WTC11 (cell line): ENCODE measurements around the gene BZW2. TPM values are rescaled to one million over a fixed set of nuclear protein-coding genes. Genes with fewer than 3 reads are reported as not detected.

Experiments used
- ATAC-seq: fragments of 200-7000 bp; cut with Tn5 transposase; 2 replicates; pipeline ENCODE4 v1.10.0; 2021; ENCODE audit warnings: mild to moderate bottlenecking, moderate library complexity
- CTCF ChIA-PET: fragments of 300-600 bp; sonication (Branson Sonifier 250); formaldehyde crosslinking; loops from one replicate; lab custom pipeline; 2021; ENCODE audit warnings: antibody characterized with exemption; lab: Charles Lee
- POLR2A ChIA-PET: fragments of 350-600 bp; sonication (Branson Sonifier 250); formaldehyde crosslinking; loops from one replicate; lab custom pipeline; 2021; ENCODE audit warnings: antibody characterized with exemption; lab: Charles Lee
- DNase-seq: peaks from one replicate; pipeline ENCODE4 v3.0.0; 2021; ENCODE audit warnings: low spot score
- H3K27ac Mint-ChIP-seq: 2 replicates; pipeline ENCODE4 v1.8.0; 2021; ENCODE audit warnings: mixed read lengths
- H3K27me3 Mint-ChIP-seq: 2 replicates; pipeline ENCODE4 v1.8.0; 2021; ENCODE audit warnings: low read depth, mild to moderate bottlenecking, moderate library complexity, mixed read lengths
- H3K36me3 Mint-ChIP-seq: 2 replicates; pipeline ENCODE4 v1.8.0; 2021; ENCODE audit warnings: mixed read lengths
- H3K4me1 Mint-ChIP-seq: 2 replicates; pipeline ENCODE4 v1.8.0; 2022; ENCODE audit warnings: mixed read lengths
- H3K4me3 Mint-ChIP-seq: 2 replicates; pipeline ENCODE4 v1.8.0; 2021; ENCODE audit warnings: mild to moderate bottlenecking, moderate library complexity, mixed read lengths
- H3K9me3 Mint-ChIP-seq: 2 replicates; pipeline ENCODE4 v1.8.0; 2021; ENCODE audit warnings: mixed read lengths
- NFYB ChIP-seq: sonication (generic); formaldehyde crosslinking; conservative IDR thresholded peaks from 2 replicates; pipeline ENCODE4 v1.8.0; 2022; ENCODE audit warnings: low read depth, missing genetic modification reagents
- SP1 ChIP-seq: sonication (generic); formaldehyde crosslinking; conservative IDR thresholded peaks from 2 replicates; pipeline ENCODE4 v1.8.1; 2022; ENCODE audit warnings: missing genetic modification reagents
- total RNA-seq: library from RNA; stranded (reverse); gene quantifications from 3 replicates; pipeline ENCODE4 v1.2.3, GENCODE V29; 2021
- TF ChIP-seq, protein P1 (sequence below): fragments of 250-450 bp; sonication (Bioruptor Pico); IDR thresholded peaks from 2 replicates; pipeline ENCODE4 v1.9.0; 2021; ENCODE audit warnings: mild to moderate bottlenecking, borderline replicate concordance
- TF ChIP-seq, protein P2 (sequence below): fragments of 200-600 bp; IDR thresholded peaks from 2 replicates; pipeline ENCODE4 v1.8.0; 2022; ENCODE audit warnings: antibody characterized with exemption
- TF ChIP-seq, protein P3 (sequence below): fragments of 250-450 bp; sonication (Bioruptor Pico); IDR thresholded peaks from 2 replicates; pipeline ENCODE4 v1.9.0; 2021; ENCODE audit warnings: mild to moderate bottlenecking
- TF ChIP-seq, protein P4 (sequence below): sonication (generic); formaldehyde crosslinking; IDR thresholded peaks from 2 replicates; pipeline ENCODE4 v1.8.1; 2023; ENCODE audit warnings: mild to moderate bottlenecking, moderate library complexity, missing genetic modification reagents
- TF ChIP-seq, protein P5 (sequence below): sonication (generic); formaldehyde crosslinking; IDR thresholded peaks from 2 replicates; pipeline ENCODE4 v1.8.1; 2023; ENCODE audit warnings: mild to moderate bottlenecking, missing genetic modification reagents
- TF ChIP-seq, protein P6 (sequence below): fragments of 250-450 bp; sonication (Bioruptor Pico); IDR thresholded peaks from 2 replicates; pipeline ENCODE4 v2.1.2; 2022; ENCODE audit warnings: mild to moderate bottlenecking, moderate library complexity
- TF ChIP-seq, protein P7 (sequence below): sonication (generic); formaldehyde crosslinking; IDR thresholded peaks from 2 replicates; pipeline ENCODE4 v1.8.0; 2022; ENCODE audit warnings: mild to moderate bottlenecking, missing genetic modification reagents
- TF ChIP-seq, protein P8 (sequence below): sonication (generic); formaldehyde crosslinking; IDR thresholded peaks from 2 replicates; pipeline ENCODE4 v1.8.0; 2022; ENCODE audit warnings: missing genetic modification reagents
- TF ChIP-seq, protein P9 (sequence below): fragments of 250-450 bp; sonication (Bioruptor Pico); IDR thresholded peaks from 2 replicates; pipeline ENCODE4 v1.9.0; 2021; ENCODE audit warnings: mild to moderate bottlenecking

BZW2 gene
- total RNA-seq, 1 experiment from 2014 or later: 105 TPM

DNA sequence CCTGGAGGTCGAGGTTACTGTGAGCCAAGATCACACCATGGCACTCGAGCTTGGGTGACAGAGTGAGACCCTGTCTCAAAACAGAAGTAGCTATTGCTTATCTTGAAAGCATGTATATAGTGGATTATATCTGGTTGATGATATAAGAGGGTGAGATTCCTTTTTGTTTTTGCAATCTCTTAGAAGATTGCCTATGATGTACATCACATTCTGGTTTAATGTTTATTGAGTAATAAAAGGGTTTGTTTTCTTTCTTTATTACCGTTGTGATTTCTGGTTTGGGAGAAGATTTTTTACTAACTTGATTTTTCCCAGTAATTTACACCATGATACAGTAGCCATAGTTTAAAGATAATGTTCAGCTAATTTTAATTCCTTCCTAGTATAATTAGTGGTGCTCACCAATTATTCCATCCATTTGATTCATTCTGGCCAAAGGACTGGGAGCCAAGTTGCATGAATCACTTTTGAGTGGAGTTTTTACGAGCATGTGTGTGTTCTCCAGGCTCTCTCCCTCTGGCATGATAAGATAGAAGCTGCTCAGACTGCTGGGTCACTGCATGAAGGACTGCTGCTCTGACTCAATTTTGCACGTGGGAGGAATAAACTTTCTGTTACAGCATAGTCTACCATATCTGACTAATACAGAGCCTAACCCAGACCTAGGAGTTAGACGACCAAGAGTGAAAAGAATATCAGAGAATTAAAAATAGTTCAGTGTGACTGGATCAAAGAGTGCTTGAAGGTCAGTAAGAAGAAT is 94.1 kb downstream of the BZW2 start (continued):
- TF ChIP-seq, protein P1, sequence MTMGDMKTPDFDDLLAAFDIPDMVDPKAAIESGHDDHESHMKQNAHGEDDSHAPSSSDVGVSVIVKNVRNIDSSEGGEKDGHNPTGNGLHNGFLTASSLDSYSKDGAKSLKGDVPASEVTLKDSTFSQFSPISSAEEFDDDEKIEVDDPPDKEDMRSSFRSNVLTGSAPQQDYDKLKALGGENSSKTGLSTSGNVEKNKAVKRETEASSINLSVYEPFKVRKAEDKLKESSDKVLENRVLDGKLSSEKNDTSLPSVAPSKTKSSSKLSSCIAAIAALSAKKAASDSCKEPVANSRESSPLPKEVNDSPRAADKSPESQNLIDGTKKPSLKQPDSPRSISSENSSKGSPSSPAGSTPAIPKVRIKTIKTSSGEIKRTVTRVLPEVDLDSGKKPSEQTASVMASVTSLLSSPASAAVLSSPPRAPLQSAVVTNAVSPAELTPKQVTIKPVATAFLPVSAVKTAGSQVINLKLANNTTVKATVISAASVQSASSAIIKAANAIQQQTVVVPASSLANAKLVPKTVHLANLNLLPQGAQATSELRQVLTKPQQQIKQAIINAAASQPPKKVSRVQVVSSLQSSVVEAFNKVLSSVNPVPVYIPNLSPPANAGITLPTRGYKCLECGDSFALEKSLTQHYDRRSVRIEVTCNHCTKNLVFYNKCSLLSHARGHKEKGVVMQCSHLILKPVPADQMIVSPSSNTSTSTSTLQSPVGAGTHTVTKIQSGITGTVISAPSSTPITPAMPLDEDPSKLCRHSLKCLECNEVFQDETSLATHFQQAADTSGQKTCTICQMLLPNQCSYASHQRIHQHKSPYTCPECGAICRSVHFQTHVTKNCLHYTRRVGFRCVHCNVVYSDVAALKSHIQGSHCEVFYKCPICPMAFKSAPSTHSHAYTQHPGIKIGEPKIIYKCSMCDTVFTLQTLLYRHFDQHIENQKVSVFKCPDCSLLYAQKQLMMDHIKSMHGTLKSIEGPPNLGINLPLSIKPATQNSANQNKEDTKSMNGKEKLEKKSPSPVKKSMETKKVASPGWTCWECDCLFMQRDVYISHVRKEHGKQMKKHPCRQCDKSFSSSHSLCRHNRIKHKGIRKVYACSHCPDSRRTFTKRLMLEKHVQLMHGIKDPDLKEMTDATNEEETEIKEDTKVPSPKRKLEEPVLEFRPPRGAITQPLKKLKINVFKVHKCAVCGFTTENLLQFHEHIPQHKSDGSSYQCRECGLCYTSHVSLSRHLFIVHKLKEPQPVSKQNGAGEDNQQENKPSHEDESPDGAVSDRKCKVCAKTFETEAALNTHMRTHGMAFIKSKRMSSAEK (CRISPR knock-in tag): no peak
- TF ChIP-seq, protein P2, sequence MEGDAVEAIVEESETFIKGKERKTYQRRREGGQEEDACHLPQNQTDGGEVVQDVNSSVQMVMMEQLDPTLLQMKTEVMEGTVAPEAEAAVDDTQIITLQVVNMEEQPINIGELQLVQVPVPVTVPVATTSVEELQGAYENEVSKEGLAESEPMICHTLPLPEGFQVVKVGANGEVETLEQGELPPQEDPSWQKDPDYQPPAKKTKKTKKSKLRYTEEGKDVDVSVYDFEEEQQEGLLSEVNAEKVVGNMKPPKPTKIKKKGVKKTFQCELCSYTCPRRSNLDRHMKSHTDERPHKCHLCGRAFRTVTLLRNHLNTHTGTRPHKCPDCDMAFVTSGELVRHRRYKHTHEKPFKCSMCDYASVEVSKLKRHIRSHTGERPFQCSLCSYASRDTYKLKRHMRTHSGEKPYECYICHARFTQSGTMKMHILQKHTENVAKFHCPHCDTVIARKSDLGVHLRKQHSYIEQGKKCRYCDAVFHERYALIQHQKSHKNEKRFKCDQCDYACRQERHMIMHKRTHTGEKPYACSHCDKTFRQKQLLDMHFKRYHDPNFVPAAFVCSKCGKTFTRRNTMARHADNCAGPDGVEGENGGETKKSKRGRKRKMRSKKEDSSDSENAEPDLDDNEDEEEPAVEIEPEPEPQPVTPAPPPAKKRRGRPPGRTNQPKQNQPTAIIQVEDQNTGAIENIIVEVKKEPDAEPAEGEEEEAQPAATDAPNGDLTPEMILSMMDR: no peak
- TF ChIP-seq, protein P3, sequence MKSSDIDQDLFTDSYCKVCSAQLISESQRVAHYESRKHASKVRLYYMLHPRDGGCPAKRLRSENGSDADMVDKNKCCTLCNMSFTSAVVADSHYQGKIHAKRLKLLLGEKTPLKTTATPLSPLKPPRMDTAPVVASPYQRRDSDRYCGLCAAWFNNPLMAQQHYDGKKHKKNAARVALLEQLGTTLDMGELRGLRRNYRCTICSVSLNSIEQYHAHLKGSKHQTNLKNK (CRISPR knock-in tag): no peak
- TF ChIP-seq NFYB (no peak), SP1 (no peak)
- TF ChIP-seq, protein P4, sequence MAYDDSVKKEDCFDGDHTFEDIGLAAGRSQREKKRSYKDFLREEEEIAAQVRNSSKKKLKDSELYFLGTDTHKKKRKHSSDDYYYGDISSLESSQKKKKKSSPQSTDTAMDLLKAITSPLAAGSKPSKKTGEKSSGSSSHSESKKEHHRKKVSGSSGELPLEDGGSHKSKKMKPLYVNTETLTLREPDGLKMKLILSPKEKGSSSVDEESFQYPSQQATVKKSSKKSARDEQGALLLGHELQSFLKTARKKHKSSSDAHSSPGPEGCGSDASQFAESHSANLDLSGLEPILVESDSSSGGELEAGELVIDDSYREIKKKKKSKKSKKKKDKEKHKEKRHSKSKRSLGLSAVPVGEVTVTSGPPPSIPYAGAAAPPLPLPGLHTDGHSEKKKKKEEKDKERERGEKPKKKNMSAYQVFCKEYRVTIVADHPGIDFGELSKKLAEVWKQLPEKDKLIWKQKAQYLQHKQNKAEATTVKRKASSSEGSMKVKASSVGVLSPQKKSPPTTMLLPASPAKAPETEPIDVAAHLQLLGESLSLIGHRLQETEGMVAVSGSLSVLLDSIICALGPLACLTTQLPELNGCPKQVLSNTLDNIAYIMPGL (CRISPR knock-in tag): no peak
- TF ChIP-seq, protein P5, sequence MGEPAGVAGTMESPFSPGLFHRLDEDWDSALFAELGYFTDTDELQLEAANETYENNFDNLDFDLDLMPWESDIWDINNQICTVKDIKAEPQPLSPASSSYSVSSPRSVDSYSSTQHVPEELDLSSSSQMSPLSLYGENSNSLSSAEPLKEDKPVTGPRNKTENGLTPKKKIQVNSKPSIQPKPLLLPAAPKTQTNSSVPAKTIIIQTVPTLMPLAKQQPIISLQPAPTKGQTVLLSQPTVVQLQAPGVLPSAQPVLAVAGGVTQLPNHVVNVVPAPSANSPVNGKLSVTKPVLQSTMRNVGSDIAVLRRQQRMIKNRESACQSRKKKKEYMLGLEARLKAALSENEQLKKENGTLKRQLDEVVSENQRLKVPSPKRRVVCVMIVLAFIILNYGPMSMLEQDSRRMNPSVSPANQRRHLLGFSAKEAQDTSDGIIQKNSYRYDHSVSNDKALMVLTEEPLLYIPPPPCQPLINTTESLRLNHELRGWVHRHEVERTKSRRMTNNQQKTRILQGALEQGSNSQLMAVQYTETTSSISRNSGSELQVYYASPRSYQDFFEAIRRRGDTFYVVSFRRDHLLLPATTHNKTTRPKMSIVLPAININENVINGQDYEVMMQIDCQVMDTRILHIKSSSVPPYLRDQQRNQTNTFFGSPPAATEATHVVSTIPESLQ: no peak
- TF ChIP-seq, protein P6, sequence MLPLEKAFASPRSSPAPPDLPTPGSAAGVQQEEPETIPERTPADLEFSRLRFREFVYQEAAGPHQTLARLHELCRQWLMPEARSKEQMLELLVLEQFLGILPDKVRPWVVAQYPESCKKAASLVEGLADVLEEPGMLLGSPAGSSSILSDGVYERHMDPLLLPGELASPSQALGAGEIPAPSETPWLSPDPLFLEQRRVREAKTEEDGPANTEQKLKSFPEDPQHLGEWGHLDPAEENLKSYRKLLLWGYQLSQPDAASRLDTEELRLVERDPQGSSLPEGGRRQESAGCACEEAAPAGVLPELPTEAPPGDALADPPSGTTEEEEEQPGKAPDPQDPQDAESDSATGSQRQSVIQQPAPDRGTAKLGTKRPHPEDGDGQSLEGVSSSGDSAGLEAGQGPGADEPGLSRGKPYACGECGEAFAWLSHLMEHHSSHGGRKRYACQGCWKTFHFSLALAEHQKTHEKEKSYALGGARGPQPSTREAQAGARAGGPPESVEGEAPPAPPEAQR (CRISPR knock-in tag): no peak

DNA sequence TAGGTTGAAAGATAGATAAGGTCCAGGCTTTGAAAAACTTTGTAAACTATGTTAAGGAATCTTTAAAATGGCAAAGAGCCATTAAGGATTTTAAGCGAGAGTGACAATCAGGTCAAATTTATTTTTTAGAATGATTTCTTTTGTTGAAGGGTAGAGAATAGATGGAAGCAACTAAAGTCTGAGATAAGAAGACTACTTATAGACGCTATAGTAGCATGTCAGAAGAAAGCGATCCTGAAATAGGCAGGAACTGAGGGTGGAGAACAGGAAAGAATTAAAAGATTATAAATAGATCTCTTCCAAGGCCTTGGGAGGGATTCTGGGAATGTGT is 94.6 kb downstream of the BZW2 start:
- Mint-ChIP-seq H3K4me3 (no peak overlapping the region), H3K4me1 (peaks cover 41% of the 10 kb centered on the region), H3K9me3 (no peaks in the 10 kb centered on the region), H3K36me3 (no peaks in the 10 kb centered on the region), H3K27me3 (no peaks in the 10 kb centered on the region), H3K27ac (no peak overlapping the region)
- no peak for ATAC-seq
- ChIA-PET POLR2A (no interaction called here), CTCF (no interaction called here)
- DNase-seq: no peak
- TF ChIP-seq, protein P7, sequence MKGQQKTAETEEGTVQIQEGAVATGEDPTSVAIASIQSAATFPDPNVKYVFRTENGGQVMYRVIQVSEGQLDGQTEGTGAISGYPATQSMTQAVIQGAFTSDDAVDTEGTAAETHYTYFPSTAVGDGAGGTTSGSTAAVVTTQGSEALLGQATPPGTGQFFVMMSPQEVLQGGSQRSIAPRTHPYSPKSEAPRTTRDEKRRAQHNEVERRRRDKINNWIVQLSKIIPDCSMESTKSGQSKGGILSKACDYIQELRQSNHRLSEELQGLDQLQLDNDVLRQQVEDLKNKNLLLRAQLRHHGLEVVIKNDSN (CRISPR knock-in tag): no peak
- TF ChIP-seq, protein P6 (CRISPR knock-in tag): no peak
- TF ChIP-seq, protein P8, sequence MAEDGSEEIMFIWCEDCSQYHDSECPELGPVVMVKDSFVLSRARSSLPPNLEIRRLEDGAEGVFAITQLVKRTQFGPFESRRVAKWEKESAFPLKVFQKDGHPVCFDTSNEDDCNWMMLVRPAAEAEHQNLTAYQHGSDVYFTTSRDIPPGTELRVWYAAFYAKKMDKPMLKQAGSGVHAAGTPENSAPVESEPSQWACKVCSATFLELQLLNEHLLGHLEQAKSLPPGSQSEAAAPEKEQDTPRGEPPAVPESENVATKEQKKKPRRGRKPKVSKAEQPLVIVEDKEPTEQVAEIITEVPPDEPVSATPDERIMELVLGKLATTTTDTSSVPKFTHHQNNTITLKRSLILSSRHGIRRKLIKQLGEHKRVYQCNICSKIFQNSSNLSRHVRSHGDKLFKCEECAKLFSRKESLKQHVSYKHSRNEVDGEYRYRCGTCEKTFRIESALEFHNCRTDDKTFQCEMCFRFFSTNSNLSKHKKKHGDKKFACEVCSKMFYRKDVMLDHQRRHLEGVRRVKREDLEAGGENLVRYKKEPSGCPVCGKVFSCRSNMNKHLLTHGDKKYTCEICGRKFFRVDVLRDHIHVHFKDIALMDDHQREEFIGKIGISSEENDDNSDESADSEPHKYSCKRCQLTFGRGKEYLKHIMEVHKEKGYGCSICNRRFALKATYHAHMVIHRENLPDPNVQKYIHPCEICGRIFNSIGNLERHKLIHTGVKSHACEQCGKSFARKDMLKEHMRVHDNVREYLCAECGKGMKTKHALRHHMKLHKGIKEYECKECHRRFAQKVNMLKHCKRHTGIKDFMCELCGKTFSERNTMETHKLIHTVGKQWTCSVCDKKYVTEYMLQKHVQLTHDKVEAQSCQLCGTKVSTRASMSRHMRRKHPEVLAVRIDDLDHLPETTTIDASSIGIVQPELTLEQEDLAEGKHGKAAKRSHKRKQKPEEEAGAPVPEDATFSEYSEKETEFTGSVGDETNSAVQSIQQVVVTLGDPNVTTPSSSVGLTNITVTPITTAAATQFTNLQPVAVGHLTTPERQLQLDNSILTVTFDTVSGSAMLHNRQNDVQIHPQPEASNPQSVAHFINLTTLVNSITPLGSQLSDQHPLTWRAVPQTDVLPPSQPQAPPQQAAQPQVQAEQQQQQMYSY (CRISPR knock-in tag): no peak
- TF ChIP-seq, protein P9, sequence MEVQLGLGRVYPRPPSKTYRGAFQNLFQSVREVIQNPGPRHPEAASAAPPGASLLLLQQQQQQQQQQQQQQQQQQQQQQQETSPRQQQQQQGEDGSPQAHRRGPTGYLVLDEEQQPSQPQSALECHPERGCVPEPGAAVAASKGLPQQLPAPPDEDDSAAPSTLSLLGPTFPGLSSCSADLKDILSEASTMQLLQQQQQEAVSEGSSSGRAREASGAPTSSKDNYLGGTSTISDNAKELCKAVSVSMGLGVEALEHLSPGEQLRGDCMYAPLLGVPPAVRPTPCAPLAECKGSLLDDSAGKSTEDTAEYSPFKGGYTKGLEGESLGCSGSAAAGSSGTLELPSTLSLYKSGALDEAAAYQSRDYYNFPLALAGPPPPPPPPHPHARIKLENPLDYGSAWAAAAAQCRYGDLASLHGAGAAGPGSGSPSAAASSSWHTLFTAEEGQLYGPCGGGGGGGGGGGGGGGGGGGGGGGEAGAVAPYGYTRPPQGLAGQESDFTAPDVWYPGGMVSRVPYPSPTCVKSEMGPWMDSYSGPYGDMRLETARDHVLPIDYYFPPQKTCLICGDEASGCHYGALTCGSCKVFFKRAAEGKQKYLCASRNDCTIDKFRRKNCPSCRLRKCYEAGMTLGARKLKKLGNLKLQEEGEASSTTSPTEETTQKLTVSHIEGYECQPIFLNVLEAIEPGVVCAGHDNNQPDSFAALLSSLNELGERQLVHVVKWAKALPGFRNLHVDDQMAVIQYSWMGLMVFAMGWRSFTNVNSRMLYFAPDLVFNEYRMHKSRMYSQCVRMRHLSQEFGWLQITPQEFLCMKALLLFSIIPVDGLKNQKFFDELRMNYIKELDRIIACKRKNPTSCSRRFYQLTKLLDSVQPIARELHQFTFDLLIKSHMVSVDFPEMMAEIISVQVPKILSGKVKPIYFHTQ (CRISPR knock-in tag): no peak
